Endothelial cell of umbilical vein (primary cell): ENCODE measurements around the gene CDC23.
"Not testable (repeated sequence)": the region's sequence is repeated elsewhere in the genome, so short reads cannot be mapped to it uniquely, and the experiment has no call there.

ENCODE experiments used
- CTCF ChIP-seq, 2 donors: IDR thresholded peaks; 1 replicate in 1 of 2; 2 replicates in 1 of 2; pipeline ENCODE4 v1.5.1; 2011; ENCODE audit warnings: low read length in 2 of 2, mild to moderate bottlenecking in 2 of 2, moderate library complexity in 2 of 2, control low read depth in 1 of 2, inconsistent platforms in 1 of 2, low read depth in 1 of 2; ENCODE audit not compliant: insufficient read depth in 1 of 2; ENCODE audit errors: extremely low read depth in 1 of 2
- POLR2A ChIP-seq: IDR thresholded peaks from 2 replicates; pipeline ENCODE4 v1.6.1; 2012; ENCODE audit warnings: low read depth, mild to moderate bottlenecking, control low read depth, low read length

GRCh38 chr5:138247800-138248199 is 34.7 kb upstream of the CDC23 start:
- not testable (repeated sequence) for TF ChIP-seq CTCF (IDR thresholded peaks at IDR 0.05; ENCODE audit: extremely low read depth in 1 of 2, insufficient read depth in 1 of 2, low read depth in 1 of 2, low read length in 2 of 2); POLR2A
